Measurements from ENCODE around the gene SNX10. TPM values are rescaled to one million over a fixed set of nuclear protein-coding genes. Genes with fewer than 3 reads are reported as not detected.

Gene SNX10
- total RNA-seq, 1 donor from 2014 or later: 0.53 TPM

GRCh38 chr7:26311798-26312197, 20.1 kb downstream of the SNX10 start:
- TF ChIP-seq, protein P1, sequence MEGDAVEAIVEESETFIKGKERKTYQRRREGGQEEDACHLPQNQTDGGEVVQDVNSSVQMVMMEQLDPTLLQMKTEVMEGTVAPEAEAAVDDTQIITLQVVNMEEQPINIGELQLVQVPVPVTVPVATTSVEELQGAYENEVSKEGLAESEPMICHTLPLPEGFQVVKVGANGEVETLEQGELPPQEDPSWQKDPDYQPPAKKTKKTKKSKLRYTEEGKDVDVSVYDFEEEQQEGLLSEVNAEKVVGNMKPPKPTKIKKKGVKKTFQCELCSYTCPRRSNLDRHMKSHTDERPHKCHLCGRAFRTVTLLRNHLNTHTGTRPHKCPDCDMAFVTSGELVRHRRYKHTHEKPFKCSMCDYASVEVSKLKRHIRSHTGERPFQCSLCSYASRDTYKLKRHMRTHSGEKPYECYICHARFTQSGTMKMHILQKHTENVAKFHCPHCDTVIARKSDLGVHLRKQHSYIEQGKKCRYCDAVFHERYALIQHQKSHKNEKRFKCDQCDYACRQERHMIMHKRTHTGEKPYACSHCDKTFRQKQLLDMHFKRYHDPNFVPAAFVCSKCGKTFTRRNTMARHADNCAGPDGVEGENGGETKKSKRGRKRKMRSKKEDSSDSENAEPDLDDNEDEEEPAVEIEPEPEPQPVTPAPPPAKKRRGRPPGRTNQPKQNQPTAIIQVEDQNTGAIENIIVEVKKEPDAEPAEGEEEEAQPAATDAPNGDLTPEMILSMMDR (IDR thresholded peaks at IDR 0.05; ENCODE audit: insufficient read depth, low read length, severe bottlenecking): no peak
- FAIRE-seq: no peak
- DNase-seq (ENCODE audit: low read depth): no peak
- no peaks in the 10 kb centered on the region for H3K27me3 ChIP-seq (ENCODE audit: control insufficient read depth, insufficient read depth, low read length)
- no peak overlapping the region for H3K4me3 ChIP-seq (ENCODE audit: low read depth, low read length)
- H3K36me3 ChIP-seq (ENCODE audit: control insufficient read depth, insufficient read depth, low read length): no peaks in the 10 kb centered on the region

GRCh38 chr7:26317211-26317610, 25.5 kb downstream of the SNX10 start:
- TF ChIP-seq, protein P1 (IDR thresholded peaks at IDR 0.05; ENCODE audit: insufficient read depth, low read length, severe bottlenecking): no peak
- DNase-seq (ENCODE audit: low read depth) (no peak), FAIRE-seq (no peak)
- Histone ChIP-seq H3K36me3 (ENCODE audit: control insufficient read depth, insufficient read depth, low read length) (no peaks in the 10 kb centered on the region), H3K27me3 (ENCODE audit: control insufficient read depth, insufficient read depth, low read length) (no peaks in the 10 kb centered on the region), H3K4me3 (ENCODE audit: low read depth, low read length) (no peak overlapping the region)

DNA sequence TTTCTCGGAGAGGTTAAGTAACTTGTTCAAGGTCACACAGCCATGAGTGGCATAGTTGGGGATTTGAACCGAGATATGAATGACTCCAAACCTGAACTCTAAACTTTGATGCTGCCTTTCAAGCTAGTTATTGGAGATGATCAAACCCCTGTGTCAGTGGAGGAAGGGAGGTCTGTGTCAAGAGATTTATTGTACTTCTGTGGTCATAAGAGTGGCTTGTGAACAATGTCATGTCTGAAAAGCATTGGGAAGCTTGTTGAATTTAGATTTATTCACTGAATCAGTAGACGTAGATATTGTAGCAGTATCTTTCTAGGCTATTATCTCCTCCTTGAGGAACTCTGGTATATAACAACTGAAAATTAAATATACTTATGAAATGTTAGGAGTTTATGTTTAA, 27.3 kb downstream of the SNX10 start:
- H3K27me3 ChIP-seq (ENCODE audit: control insufficient read depth, insufficient read depth, low read length): no peaks in the 10 kb centered on the region
- TF ChIP-seq, protein P1 (IDR thresholded peaks at IDR 0.05; ENCODE audit: insufficient read depth, low read length, severe bottlenecking): no peak
- no peak for FAIRE-seq
- H3K4me3 ChIP-seq (ENCODE audit: low read depth, low read length): no peak overlapping the region
- no peak for DNase-seq (ENCODE audit: low read depth)
- H3K36me3 ChIP-seq (ENCODE audit: control insufficient read depth, insufficient read depth, low read length): no peaks in the 10 kb centered on the region

- no peaks in the 10 kb centered on the region for H3K27me3 ChIP-seq (ENCODE audit: control insufficient read depth, insufficient read depth, low read length)
- DNase-seq (ENCODE audit: low read depth) (no peak), FAIRE-seq (no peak)
- TF ChIP-seq, protein P1 (IDR thresholded peaks at IDR 0.05; ENCODE audit: insufficient read depth, low read length, severe bottlenecking): no peak
- no peaks in the 10 kb centered on the region for H3K36me3 ChIP-seq (ENCODE audit: control insufficient read depth, insufficient read depth, low read length)
- no peak overlapping the region for H3K4me3 ChIP-seq (ENCODE audit: low read depth, low read length)
Measured at GRCh38 chr7:26319636-26320035, 28.0 kb downstream of the SNX10 start.

- TF ChIP-seq, protein P1 (IDR thresholded peaks at IDR 0.05; ENCODE audit: insufficient read depth, low read length, severe bottlenecking): no peak
- H3K36me3 ChIP-seq (ENCODE audit: control insufficient read depth, insufficient read depth, low read length): no peaks in the 10 kb centered on the region
- DNase-seq (ENCODE audit: low read depth): no peak
- no peak overlapping the region for H3K4me3 ChIP-seq (ENCODE audit: low read depth, low read length)
- H3K27me3 ChIP-seq (ENCODE audit: control insufficient read depth, insufficient read depth, low read length): no peaks in the 10 kb centered on the region
- no peak for FAIRE-seq
Measured at GRCh38 chr7:26320878-26321277, 29.2 kb downstream of the SNX10 start.

GRCh38 chr7:26321435-26321834, 29.8 kb downstream of the SNX10 start:
- no peak overlapping the region for H3K4me3 ChIP-seq (ENCODE audit: low read depth, low read length)
- DNase-seq (ENCODE audit: low read depth): peak; percentile 61
- FAIRE-seq: no peak
- H3K36me3 ChIP-seq (ENCODE audit: control insufficient read depth, insufficient read depth, low read length): no peaks in the 10 kb centered on the region
- no peaks in the 10 kb centered on the region for H3K27me3 ChIP-seq (ENCODE audit: control insufficient read depth, insufficient read depth, low read length)
- TF ChIP-seq, protein P1 (IDR thresholded peaks at IDR 0.05; ENCODE audit: insufficient read depth, low read length, severe bottlenecking): no peak
